SJCRH30 (cell line): Measurements from ENCODE around the gene EPB41L1. TPM values are rescaled to one million over a fixed set of nuclear protein-coding genes. Genes with fewer than 3 reads are reported as not detected.

Source experiments
- DNase-seq, 2 experiments: peaks; one replicate each; pipeline ENCODE4 v3.0.0-alpha.2; 2015 to 2020
- H3K27ac ChIP-seq: fragments of 250-450 bp; sonication (Bioruptor Pico); 2 replicates; pipeline ENCODE4 v1.5.1; 2020; ENCODE audit warnings: mild to moderate bottlenecking, moderate library complexity
- H3K27me3 ChIP-seq: fragments of 250-450 bp; sonication (Bioruptor Pico); 2 replicates; pipeline ENCODE4 v1.5.1; 2020; ENCODE audit warnings: mild to moderate bottlenecking, moderate library complexity
- H3K36me3 ChIP-seq: fragments of 250-450 bp; sonication (Bioruptor Pico); 2 replicates; pipeline ENCODE4 v1.5.1; 2020; ENCODE audit warnings: mild to moderate bottlenecking, moderate library complexity
- H3K4me1 ChIP-seq: fragments of 250-450 bp; sonication (Bioruptor Pico); 2 replicates; pipeline ENCODE4 v1.5.1; 2020; ENCODE audit warnings: mild to moderate bottlenecking, moderate library complexity
- H3K4me3 ChIP-seq: fragments of 250-450 bp; sonication (Bioruptor Pico); 2 replicates; pipeline ENCODE4 v1.5.1; 2020; ENCODE audit warnings: mild to moderate bottlenecking, moderate library complexity
- H3K9me3 ChIP-seq: fragments of 250-450 bp; sonication (Bioruptor Pico); replicated peaks from 2 replicates; pipeline ENCODE4 v1.5.1; 2020; ENCODE audit warnings: mild to moderate bottlenecking, moderate library complexity
- total RNA-seq: library from RNA; depleted of rRNA; stranded (reverse); fragments of >200 nt; shearing (Covaris generic); gene quantifications from 2 replicates; pipeline ENCODE4 v1.2.3, GENCODE V29; 2014; rRNA removed

EPB41L1 gene
- 6.7 and 8.0 TPM in 2 replicates for total RNA-seq

DNA sequence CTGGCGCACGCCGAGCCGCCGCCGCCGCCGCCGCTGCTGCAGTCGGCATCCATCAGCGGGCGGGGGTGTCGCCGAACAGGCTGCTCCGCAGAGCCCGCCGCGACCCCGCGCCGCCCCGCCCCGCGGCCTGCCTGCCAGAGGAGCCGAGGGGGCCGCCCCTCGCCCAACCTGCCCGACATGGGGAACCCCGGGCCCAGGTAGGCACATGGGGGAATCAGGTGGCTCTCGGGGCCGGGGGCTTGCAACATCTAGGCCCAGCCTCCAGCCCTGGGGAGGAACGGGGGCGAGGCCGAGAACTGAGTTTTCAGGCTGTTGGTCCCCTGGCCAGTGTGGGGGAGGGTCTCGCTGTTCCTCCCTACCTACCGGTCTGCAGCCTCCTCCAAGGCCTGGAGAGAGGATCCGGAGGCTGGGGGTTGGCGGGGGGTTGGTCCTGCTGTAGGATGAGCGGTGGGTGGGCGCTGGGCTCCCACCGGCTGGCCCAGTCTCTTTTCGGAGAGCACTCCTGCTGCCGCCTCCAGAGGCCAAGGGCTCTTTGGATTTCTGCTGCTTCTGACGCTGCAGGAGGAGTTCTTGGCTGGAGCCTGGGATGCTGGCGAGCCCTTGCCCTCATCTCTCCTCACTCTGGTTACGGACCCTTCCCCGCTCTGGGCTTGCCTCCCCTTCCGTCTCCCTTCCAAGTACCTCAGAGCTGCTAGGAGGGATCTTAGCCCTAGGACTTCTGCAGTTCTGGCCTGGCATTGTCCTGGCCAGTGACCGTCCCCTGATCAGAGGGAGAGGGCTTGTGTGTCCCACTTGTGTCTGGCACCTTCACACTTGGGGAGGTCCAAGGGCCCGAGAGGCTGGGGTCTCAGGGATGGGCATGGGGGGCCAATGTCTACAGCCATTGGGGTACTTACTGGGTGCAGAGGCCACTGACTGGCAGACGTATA, at the start of gene EPB41L1:
Gene EPB41L1 (plus strand): TSS at position 41 of the 929 bp plus-strand sequence. CDS start 19,038 bp downstream, outside the sequence.
- Histone ChIP-seq H3K4me1 (no peaks in the 10 kb centered on the region), H3K27ac (no peak within 1 kb of the TSS), H3K4me3 (peak within 1 kb of the TSS; percentile 67), H3K27me3 (peaks cover 7% of the 10 kb centered on the region; the same call in 1 of the 2 replicates), H3K9me3 (no peaks in the 10 kb centered on the region), H3K36me3 (no peaks in the 10 kb centered on the region)
- peak in 1 of 2 experiments; percentile 37 for DNase-seq

DNA sequence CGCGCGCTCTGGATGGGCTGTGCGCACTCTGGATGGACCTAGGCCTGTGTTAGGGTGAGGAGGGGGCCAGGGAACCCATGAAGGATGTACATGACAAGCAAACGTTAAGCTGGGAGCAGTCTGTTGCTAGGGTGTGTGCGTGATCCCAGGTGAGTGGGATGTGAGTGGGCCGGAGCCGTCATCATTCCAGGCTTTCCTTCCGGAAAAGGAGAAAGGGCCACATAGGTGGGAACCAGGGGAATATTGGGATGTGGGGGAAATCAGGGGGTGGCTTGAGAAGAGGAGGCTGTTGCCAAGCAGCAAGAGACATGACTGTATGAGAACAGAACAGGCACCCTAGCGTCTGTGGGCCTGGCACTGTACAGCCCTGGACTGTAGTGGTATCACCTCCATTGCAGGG, 49.7 kb upstream of the EPB41L1 start:
- Histone ChIP-seq H3K36me3 (no peaks in the 10 kb centered on the region), H3K27me3 (no peaks in the 10 kb centered on the region), H3K4me1 (peaks cover 3% of the 10 kb centered on the region; the same call in 1 of the 2 replicates), H3K4me3 (no peak overlapping the region), H3K9me3 (no peaks in the 10 kb centered on the region), H3K27ac (no peak overlapping the region)
- DNase-seq = no peak

DNA sequence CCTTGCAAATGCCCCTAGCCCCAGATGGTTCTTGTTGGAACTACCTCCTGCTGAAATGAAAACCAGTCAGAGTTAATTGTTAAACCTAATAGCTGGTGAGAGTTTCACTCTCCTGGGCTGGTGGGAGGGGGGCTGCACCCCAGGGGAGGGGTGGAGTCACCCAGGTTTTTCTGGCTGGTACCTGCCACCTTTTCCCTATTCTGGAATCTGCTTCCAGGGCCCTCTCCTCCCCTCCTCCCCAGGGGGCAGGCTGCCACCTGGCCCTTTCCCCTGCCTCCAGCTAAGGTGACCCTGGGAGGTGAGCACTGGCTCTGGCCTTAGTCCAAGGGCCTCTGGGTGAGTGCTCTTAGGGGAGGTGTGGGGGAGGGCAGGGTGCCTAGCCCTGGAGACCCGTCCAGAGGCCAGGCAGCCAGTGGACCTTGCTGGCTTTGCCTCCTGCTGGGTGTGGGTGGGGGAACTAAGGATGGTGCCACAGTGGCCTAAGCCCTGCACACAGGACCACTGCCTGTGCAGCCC, 48.8 kb upstream of the EPB41L1 start:
- Histone ChIP-seq H3K27me3 (no peaks in the 10 kb centered on the region), H3K27ac (no peak overlapping the region), H3K36me3 (no peaks in the 10 kb centered on the region), H3K4me1 (peaks cover 3% of the 10 kb centered on the region; the same call in 1 of the 2 replicates), H3K4me3 (no peak overlapping the region), H3K9me3 (no peaks in the 10 kb centered on the region)
- no peak for DNase-seq

DNA sequence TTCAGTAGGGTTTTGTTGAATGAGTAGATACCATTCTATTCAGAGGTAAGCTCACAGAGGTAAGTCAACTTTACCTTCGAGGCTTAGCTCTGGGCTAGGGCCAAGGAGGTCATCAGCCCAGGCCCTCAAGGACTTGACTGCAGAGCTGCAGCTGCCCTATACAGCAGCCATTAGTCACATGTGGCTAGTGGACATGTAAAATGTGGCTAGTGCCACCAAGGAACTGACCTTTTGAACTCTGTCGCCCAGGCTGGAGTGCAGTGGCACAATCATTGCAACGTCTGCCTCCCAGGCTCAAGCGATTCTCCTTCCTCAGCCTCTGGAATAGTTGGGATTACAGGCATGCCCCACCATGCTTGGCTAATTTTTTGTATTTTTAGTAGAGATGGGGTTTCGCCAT, 47.9 kb upstream of the EPB41L1 start:
- H3K27ac ChIP-seq = no peak overlapping the region
- H3K9me3 ChIP-seq = no peaks in the 10 kb centered on the region
- no peaks in the 10 kb centered on the region for H3K4me1 ChIP-seq
- H3K36me3 ChIP-seq = no peaks in the 10 kb centered on the region
- no peak overlapping the region for H3K4me3 ChIP-seq
- no peak for DNase-seq
- no peaks in the 10 kb centered on the region; the same call in 1 of the 2 replicates for H3K27me3 ChIP-seq

DNA sequence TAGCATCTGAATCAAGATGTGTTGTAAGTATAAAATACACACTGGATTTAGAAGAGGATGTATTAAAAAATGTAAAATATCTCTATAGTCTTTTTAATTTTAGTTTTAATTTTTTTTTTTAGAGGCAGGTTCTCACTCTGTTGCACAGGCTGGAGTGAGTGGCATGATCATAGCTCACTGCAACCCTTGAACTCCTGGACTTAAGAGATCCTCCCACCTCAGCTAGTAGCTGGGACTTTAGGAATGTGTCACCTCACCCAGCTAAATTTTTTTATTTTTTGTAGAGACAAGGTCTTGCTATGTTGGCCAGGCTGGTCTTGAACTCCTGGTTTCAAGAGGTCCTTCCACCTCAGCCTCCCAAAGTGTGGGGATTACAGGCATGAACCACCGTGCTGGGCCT, 46.7 kb upstream of the EPB41L1 start:
- no peak overlapping the region for H3K4me3 ChIP-seq
- H3K27me3 ChIP-seq = peaks cover 4% of the 10 kb centered on the region
- no peak for DNase-seq
- no peaks in the 10 kb centered on the region for H3K9me3 ChIP-seq
- H3K4me1 ChIP-seq = no peaks in the 10 kb centered on the region
- no peak overlapping the region for H3K27ac ChIP-seq
- H3K36me3 ChIP-seq = no peaks in the 10 kb centered on the region

DNA sequence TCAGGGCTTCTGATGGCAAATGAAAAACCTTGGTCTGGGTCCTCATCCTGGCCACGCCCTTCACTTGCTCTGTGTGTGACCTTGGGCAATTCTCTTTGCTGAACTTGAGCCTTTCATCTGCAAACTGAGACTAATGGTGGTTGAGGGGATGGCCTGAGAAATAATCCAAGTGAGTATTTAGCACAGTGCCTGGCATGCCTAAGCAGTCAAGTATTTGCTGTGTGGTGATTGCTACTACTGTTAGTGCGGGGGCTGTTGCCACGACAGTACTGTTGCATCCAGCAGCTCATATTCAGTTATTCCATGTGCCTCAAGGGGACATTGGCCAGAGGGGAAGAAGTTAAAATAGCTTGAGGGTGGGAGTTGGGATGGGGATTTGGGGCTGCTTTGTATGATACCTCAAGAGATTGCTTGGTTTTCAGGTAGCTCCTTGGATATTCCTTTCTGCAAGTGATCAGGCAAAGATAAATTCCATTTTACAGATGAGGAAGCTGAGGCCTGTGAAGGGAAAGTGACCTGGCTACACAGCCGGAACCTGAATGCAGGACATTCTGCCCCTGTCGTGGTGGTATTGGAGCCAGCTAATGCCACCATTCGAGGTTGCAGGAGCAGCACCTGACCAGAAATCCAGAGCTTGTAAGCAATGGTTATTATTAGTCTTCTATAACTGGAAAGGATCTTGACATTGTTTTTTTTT, 45.1 kb upstream of the EPB41L1 start:
- no peaks in the 10 kb centered on the region for H3K36me3 ChIP-seq
- H3K27ac ChIP-seq = no peak overlapping the region
- H3K27me3 ChIP-seq = peaks cover 4% of the 10 kb centered on the region
- no peaks in the 10 kb centered on the region for H3K4me1 ChIP-seq
- no peaks in the 10 kb centered on the region for H3K9me3 ChIP-seq
- no peak overlapping the region for H3K4me3 ChIP-seq
- no peak for DNase-seq

DNA sequence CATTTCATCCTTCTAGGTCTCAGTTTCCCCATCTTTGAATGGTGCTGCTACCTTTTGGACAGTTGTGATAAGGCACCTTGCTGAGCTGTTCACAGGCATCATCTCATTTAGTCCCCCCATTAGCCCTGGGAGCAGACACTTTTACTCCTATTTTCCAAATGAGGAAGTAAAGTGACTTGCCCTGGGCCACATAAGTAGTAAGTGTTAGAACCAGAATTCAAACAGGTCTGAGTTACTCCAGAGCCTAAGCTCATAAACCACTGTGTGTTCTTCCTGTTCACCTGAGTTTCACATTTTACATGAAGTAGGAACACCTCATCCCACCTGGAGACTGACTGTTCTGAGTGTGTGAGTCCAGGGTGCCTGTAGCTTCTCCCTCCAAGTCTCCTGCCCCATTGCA, 43.5 kb upstream of the EPB41L1 start:
- H3K27ac ChIP-seq = no peak overlapping the region
- DNase-seq = no peak
- no peaks in the 10 kb centered on the region for H3K4me1 ChIP-seq
- H3K36me3 ChIP-seq = no peaks in the 10 kb centered on the region
- no peaks in the 10 kb centered on the region for H3K9me3 ChIP-seq
- H3K27me3 ChIP-seq = peaks cover 4% of the 10 kb centered on the region
- H3K4me3 ChIP-seq = no peak overlapping the region

DNA sequence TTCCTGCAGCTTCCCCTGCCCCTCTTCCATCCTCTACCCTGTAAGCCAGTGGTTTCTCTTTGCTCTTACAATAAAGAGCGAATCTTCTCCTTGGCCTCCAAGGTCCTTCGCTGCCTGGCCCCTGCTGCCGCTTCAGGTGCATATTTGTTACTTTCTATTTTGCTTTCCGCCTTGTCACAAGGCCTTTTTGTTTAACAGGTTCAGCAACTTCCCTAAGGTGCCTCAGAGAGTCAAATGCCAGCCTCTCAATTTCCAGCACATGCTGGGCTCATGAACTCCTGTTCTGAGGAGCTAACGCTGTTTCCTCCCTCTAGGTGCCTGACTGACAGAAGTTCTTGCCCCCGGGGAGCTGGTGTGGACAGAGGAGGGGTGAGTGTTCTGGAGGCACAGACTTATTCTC, 42.4 kb upstream of the EPB41L1 start:
- H3K9me3 ChIP-seq = no peaks in the 10 kb centered on the region
- peaks cover 4% of the 10 kb centered on the region for H3K27me3 ChIP-seq
- no peaks in the 10 kb centered on the region for H3K4me1 ChIP-seq
- no peak for DNase-seq
- H3K27ac ChIP-seq = no peak overlapping the region
- no peak overlapping the region for H3K4me3 ChIP-seq
- no peaks in the 10 kb centered on the region for H3K36me3 ChIP-seq

DNA sequence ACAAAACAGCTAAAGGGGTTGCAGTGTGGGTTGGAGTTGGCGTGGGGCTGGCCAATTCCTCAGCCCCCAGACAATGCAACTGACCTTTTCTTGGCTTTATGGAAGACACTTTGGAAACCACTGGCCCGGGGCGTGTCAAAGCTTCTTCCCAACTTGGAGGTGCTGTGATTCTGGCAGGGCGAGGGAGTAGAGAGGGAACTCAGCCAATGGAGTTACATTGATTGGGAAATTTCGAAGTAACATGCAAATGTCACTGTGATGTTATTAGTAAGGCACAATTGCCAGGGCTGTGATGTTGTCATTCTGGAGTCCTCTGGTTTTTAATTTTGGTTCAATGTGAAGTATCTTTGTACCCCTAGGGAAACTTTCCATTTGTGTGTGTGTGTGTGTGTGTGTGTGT, 41.5 kb upstream of the EPB41L1 start:
- Histone ChIP-seq H3K27ac (no peak overlapping the region), H3K4me1 (no peaks in the 10 kb centered on the region), H3K9me3 (no peaks in the 10 kb centered on the region), H3K27me3 (peaks cover 4% of the 10 kb centered on the region), H3K4me3 (no peak overlapping the region), H3K36me3 (no peaks in the 10 kb centered on the region)
- DNase-seq = no peak

DNA sequence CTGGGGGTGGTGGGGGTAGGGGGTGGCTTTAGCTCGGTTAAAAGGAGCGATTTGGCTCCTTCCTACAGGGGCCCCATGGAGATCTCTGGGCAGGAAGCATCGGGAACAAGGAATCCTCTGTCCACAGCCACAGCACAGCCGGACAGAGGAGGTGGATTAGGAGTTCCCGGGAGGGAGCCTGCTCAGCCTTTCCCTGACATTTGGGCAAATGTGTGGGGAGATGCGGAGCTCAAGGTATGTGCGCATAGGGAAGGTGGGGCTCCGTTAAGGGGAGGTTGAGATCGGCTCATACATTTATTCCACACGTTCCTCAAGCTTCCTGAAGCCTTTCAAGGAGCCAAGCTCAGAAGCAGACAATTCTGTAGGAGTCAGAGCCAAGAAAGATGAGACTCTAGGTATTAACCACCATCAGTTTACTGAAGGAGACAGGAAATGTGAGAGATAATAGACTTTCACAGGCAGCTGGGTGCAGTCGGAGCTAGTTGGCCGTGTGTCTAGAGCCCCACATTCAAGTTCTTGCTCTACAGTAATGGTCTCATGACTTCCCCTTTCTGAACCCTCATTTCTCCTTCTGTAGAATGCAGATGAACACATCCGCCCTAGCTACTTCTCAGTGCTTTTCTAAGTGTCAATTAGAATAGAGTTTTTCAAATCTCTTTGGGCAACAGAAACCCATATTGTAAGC, 40.8 kb upstream of the EPB41L1 start:
- Histone ChIP-seq H3K27ac (no peak overlapping the region), H3K4me3 (no peak overlapping the region), H3K4me1 (no peaks in the 10 kb centered on the region), H3K36me3 (no peaks in the 10 kb centered on the region), H3K9me3 (no peaks in the 10 kb centered on the region), H3K27me3 (peaks cover 4% of the 10 kb centered on the region)
- peak; percentile 31 to 68 for DNase-seq

DNA sequence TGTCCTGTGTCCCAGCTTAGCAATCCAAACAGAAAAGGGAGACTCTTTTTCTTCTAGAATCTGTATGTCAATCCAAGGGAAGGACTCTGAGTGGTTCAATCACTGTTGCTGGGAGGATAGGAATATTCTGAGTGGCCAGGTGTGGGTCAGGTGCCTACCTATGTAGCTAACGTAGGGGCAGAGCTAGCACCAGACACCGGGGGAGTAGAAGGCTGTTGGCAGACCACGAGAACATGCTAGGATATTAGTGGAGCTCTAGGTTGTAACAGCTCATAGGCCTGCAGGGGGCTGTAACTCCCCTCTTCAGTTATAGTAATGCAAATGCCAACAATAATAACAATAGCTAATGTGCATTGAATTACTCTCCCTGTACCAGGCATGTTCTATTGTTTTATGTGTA, 39.8 kb upstream of the EPB41L1 start:
- H3K4me3 ChIP-seq = no peak overlapping the region
- no peaks in the 10 kb centered on the region for H3K36me3 ChIP-seq
- no peak for DNase-seq
- H3K9me3 ChIP-seq = no peaks in the 10 kb centered on the region
- peaks cover 4% of the 10 kb centered on the region for H3K27me3 ChIP-seq
- no peaks in the 10 kb centered on the region for H3K4me1 ChIP-seq
- H3K27ac ChIP-seq = no peak overlapping the region

DNA sequence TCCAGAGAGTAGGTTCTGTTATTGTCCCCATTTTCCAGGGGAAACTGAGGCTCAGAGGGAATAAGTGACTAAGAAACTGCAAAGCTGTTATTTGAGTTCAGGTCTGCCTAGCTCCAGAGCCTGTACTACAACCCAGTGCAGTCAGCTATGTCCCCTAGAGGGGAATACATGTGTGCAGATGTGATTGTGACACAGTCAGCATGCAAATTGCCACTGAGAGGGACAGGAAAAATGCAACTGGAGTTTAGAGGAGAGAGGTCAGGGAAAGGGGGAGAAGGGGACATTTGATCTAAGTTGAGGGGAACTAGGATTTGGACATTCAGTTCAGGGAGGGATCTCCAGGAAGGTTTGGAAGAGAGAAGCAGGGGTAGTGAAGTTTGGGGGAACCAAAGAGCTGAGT, 38.6 kb upstream of the EPB41L1 start:
- no peak for DNase-seq
- no peaks in the 10 kb centered on the region for H3K4me1 ChIP-seq
- H3K9me3 ChIP-seq = no peaks in the 10 kb centered on the region
- H3K36me3 ChIP-seq = no peaks in the 10 kb centered on the region
- H3K4me3 ChIP-seq = no peak overlapping the region
- H3K27me3 ChIP-seq = peaks cover 13% of the 10 kb centered on the region
- H3K27ac ChIP-seq = no peak overlapping the region

DNA sequence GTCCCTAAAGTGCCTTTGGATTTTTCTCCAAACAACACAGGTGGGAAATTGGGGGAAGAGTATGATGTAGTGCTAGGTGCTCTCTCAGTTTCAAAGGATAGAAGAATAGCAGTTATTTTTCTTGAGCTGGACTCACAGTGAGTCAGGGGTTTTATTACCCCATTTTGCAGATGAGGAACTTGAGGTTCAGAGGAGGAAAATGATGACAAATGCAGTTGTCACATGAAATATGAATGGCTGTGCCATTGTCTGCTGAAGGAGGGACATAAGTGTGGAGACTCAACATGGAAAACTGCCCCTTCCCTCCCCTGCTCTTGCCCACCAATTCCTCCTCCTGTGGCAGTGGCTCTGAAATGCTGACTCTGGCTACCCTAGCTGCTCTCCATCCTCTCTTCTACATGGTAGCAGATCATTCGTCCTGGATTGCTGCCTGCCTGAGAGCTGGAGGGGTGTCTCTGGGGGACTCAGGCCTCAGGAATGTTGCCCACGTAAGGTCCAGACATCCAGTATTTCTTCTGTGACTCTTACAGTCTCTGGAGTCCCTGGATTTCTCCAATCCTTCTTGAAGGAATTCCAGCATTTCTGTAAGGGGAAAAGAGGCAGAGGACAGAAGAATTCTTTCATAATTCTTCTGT, 37.6 kb upstream of the EPB41L1 start:
- Histone ChIP-seq H3K27me3 (peaks cover 13% of the 10 kb centered on the region), H3K9me3 (no peaks in the 10 kb centered on the region), H3K27ac (no peak overlapping the region), H3K4me3 (no peak overlapping the region), H3K4me1 (no peaks in the 10 kb centered on the region), H3K36me3 (no peaks in the 10 kb centered on the region)
- no peak for DNase-seq

DNA sequence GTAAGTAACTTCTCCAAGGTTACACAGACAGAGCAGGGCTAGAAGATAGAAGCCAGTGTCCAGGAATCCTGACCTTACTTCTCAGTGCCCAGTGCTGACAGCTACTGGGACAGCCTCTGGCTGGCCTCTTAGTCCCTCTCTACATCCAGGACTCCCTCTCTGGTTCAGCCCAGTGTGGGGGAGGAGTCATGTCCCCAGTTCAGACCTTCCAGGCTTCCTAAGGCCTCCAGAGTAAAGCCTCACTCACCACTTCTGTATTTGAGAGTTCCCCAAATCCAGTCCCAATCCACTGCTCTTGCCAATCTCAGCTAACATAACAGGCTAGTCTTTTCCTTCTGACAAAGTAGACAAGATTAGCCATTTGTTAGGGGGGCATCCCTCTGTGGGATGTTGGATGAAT, 36.9 kb upstream of the EPB41L1 start:
- no peak for DNase-seq
- Histone ChIP-seq H3K4me1 (no peaks in the 10 kb centered on the region), H3K36me3 (no peaks in the 10 kb centered on the region), H3K27me3 (peaks cover 10% of the 10 kb centered on the region), H3K27ac (no peak overlapping the region), H3K9me3 (no peaks in the 10 kb centered on the region), H3K4me3 (no peak overlapping the region)
